Upper lobe of left lung (tissue), 6 donors: Measurements from ENCODE around the gene BTBD10. TPM values are rescaled to one million over a fixed set of nuclear protein-coding genes. Genes with fewer than 3 reads are reported as not detected.

Source experiments
- ATAC-seq, 2 donors: fragments of 200-7000 bp; cut with Tn5 transposase; one replicate each; pipeline ENCODE4 v1.9.1; 2022; ENCODE audit warnings: mild to moderate bottlenecking in 2 of 2, moderate library complexity in 2 of 2; ENCODE audit not compliant: low FRiP score in 2 of 2
- DNase-seq, 2 donors: peaks; one replicate each; pipeline ENCODE4 v3.0.0-alpha.2; 2019 to 2020
- H3K27ac ChIP-seq, 4 donors: fragments of 200-600 bp; sonication (generic); one replicate each; pipeline ENCODE4 v1.5.1; 2016 to 2019
- H3K27me3 ChIP-seq, 4 donors: fragments of 200-600 bp; sonication (generic); one replicate each; pipeline ENCODE4 v1.5.1; 2017 to 2019
- H3K36me3 ChIP-seq, 4 donors: fragments of 200-600 bp; sonication (generic); one replicate each; pipeline ENCODE4 v1.5.1; 2016 to 2019
- H3K4me1 ChIP-seq, 4 donors: fragments of 200-600 bp; sonication (generic); one replicate each; pipeline ENCODE4 v1.5.1; 2018 to 2019
- H3K4me3 ChIP-seq, 4 donors: fragments of 200-600 bp; sonication (generic); one replicate each; pipeline ENCODE4 v1.5.1; 2017 to 2019; ENCODE audit warnings: mild to moderate bottlenecking in 2 of 4, moderate library complexity in 1 of 4
- H3K9me3 ChIP-seq, 4 donors: fragments of 200-600 bp; sonication (generic); one replicate each; pipeline ENCODE4 v1.5.1; 2018 to 2019
- EP300 ChIP-seq, 4 donors: sonication (generic); formaldehyde crosslinking; IDR thresholded peaks; one replicate each; pipeline ENCODE4 v1.5.1; 2017; ENCODE audit warnings: antibody characterized with exemption in 4 of 4, control low read depth in 2 of 4
- POLR2A ChIP-seq, 4 donors: fragments of 450-650 bp; IDR thresholded peaks; one replicate each; pipeline ENCODE4 v1.5.1; 2016 to 2017; ENCODE audit warnings: antibody characterized with exemption in 4 of 4, mild to moderate bottlenecking in 2 of 4
- POLR2AphosphoS5 ChIP-seq, 2 donors: sonication (generic); formaldehyde crosslinking; IDR thresholded peaks; one replicate each; pipeline ENCODE4 v1.5.1; 2017; ENCODE audit warnings: antibody characterized with exemption in 2 of 2
- WGBS, 2 donors: methylation state at CpG; one replicate each; pipeline ENCODE4 v1.1.5; 2017 to 2018; 5-methylcytosine and 5-hydroxymethylcytosine counted together
- total RNA-seq, 6 donors: library from RNA; depleted of rRNA in 4 of 6; stranded (reverse); fragments of >200 nt in 4 of 6; gene quantifications; one replicate each; pipeline versions ENCODE4 v1.1.0 to v1.2.1, GENCODE V29; 2016 to 2021
- TF ChIP-seq, protein P1 (sequence below), 6 experiments: fragments of 450-650 bp in 4 of 6; fragments of 200-600 bp in 2 of 6; sonication (generic) in 2 of 6; IDR thresholded peaks; one replicate each; pipeline ENCODE4 v1.5.1; 2016 to 2019; ENCODE audit warnings: antibody characterized with exemption in 6 of 6
- donor health status: DM: no; HTN: no; CAD: no; lungs with moderate emphysema.
- donor health status: DM: no; HTN: yes; CAD: no; lungs with severe emphysema.

The BTBD10 gene
- total RNA-seq, 6 donors from 2014 or later = 10.7 to 62.9 (median 26.6) TPM

DNA sequence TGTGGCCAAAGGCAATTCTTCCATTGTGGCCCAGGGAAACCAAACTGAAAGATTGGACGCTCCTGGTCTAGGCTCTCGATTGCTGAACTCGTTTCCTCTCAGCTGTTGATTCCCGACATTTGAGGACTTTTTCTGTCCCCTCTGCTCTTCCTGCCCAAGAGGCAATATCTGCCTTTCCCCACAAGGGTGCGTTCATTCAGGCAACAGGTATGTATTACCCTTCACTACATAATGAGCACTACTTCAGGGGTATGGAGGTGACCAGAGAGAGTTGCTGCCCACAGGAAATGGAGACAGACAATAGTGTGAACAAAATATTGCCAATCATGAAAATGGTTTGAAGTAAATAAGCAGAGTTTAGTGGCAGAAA lies 24.6 kb upstream of the BTBD10 start:
- Histone ChIP-seq H3K27me3 (no peaks in the 10 kb centered on the region), H3K27ac (no peak overlapping the region), H3K36me3 (no peaks in the 10 kb centered on the region), H3K4me1 (no peaks in the 10 kb centered on the region), H3K4me3 (peak overlapping the region in 2 of 4 donors; percentile 1 to 33), H3K9me3 (no peaks in the 10 kb centered on the region)
- DNase-seq (no peak), ATAC-seq (peak in 1 of 2 donors; percentile 40)
- TF ChIP-seq EP300 (IDR thresholded peaks at IDR 0.05) = no peak
- TF ChIP-seq POLR2AphosphoS5 (IDR thresholded peaks at IDR 0.05) = no peak
- TF ChIP-seq, protein P1, sequence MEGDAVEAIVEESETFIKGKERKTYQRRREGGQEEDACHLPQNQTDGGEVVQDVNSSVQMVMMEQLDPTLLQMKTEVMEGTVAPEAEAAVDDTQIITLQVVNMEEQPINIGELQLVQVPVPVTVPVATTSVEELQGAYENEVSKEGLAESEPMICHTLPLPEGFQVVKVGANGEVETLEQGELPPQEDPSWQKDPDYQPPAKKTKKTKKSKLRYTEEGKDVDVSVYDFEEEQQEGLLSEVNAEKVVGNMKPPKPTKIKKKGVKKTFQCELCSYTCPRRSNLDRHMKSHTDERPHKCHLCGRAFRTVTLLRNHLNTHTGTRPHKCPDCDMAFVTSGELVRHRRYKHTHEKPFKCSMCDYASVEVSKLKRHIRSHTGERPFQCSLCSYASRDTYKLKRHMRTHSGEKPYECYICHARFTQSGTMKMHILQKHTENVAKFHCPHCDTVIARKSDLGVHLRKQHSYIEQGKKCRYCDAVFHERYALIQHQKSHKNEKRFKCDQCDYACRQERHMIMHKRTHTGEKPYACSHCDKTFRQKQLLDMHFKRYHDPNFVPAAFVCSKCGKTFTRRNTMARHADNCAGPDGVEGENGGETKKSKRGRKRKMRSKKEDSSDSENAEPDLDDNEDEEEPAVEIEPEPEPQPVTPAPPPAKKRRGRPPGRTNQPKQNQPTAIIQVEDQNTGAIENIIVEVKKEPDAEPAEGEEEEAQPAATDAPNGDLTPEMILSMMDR (IDR thresholded peaks at IDR 0.05) = no peak
- TF ChIP-seq POLR2A (IDR thresholded peaks at IDR 0.05) = no peak
- 75 to 85% methylated on average over 5 of the region's 5 CpGs for WGBS, 2 donors

DNA sequence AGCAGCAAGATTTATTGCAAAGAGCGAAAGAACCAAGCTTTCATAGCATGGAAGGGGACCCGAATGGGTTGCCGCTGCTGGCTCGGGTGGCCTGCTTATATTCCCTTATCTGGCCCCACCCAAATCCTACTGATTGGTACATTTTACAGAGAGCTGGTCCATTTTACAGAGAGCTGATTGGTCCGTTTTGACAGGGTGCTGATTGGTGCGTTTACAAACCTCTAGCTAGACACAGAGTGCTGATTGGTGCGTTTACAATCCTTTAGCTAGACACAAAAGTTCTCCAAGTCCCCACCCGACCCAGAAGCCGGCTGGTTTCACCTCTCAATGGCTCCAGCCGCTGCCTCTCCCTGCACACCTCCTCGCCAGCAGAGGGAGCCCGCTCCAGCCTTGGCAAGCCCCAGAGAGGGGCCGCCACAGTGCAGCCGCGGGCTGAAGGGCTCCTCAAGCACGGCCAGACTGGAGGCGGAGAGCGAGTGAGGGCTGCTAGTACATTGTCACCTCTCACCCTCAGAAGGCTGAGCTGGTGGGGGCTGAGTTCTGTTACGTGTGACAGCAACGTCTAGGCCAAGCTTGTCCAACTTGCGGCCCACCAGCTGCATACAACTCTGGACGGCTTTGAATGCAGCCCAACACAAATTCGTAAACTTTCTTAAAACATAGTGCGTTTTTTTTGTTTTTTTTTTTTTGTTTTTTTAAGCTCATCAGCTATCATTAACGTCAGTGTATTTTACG lies 24.1 kb upstream of the BTBD10 start:
- Histone ChIP-seq H3K4me1 (no peaks in the 10 kb centered on the region), H3K27ac (no peak overlapping the region), H3K4me3 (peak overlapping the region in 2 of 4 donors; percentile 1 to 33), H3K9me3 (no peaks in the 10 kb centered on the region), H3K27me3 (no peaks in the 10 kb centered on the region), H3K36me3 (no peaks in the 10 kb centered on the region)
- no peak for TF ChIP-seq EP300 (IDR thresholded peaks at IDR 0.05)
- TF ChIP-seq, protein P1 (IDR thresholded peaks at IDR 0.05) = peak in 3 of 6 experiments; percentile 8 to 29 (median 16)
- 68 to 74% methylated on average over 24 to 26 of the region's 26 CpGs for WGBS, 2 donors
- ATAC-seq = peak; percentile 55 to 77
- peak; percentile 32 to 87 for DNase-seq

DNA sequence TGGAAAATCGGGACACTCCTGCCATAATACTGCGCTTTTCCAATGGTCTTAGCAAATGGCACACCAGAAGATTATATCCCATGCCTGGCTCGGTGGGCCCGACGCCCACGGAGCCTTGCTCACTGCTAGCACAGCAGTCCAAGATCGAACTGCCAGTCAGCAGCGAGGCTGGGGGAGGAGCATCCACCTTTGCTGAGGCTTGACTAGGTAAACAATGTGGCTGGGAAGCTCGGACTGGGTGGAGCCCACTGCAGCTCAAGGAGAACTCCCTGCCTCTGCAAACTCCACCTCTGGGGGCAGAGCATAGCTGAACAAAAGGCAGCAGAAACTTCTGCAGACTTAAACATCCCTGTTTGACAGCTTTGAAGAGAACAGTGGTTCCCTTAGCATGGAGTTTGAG lies 17.2 kb upstream of the BTBD10 start:
- ATAC-seq = no peak
- TF ChIP-seq EP300 (IDR thresholded peaks at IDR 0.05) (no peak), POLR2A (IDR thresholded peaks at IDR 0.05) (no peak), POLR2AphosphoS5 (IDR thresholded peaks at IDR 0.05) (no peak)
- TF ChIP-seq, protein P1 (IDR thresholded peaks at IDR 0.05) = no peak

DNA sequence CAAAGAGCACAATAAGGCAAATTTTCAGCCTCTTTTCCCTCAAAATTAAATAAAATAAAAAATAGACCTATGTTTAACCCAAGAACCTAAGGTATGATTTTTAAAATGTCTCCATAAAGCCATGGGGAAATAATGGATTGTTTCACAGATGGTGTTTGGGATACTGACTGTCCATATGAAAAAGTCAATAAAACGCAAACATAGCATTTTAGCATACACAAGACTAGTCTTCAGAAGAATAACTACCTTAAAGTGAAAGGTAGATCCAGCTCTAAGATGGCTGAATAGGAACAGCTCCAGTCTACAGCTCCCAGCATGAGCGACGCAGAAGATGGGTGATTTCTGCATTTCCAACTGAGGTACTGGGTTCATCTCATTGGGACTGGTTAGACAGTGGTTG lies 16.7 kb upstream of the BTBD10 start:
- no peak overlapping the region for H3K27ac ChIP-seq
- H3K9me3 ChIP-seq = no peaks in the 10 kb centered on the region
- TF ChIP-seq POLR2A (IDR thresholded peaks at IDR 0.05) (no peak), EP300 (IDR thresholded peaks at IDR 0.05) (no peak), POLR2AphosphoS5 (IDR thresholded peaks at IDR 0.05) (no peak)
- TF ChIP-seq, protein P1 (IDR thresholded peaks at IDR 0.05) = no peak
- ATAC-seq = no peak
- no peaks in the 10 kb centered on the region for H3K4me1 ChIP-seq
- DNase-seq = no peak
- WGBS, 2 donors = 87 to 98% methylated on average over 3 of the region's 3 CpGs
- H3K36me3 ChIP-seq = no peaks in the 10 kb centered on the region
- no peaks in the 10 kb centered on the region for H3K27me3 ChIP-seq
- no peak overlapping the region for H3K4me3 ChIP-seq

More for the DNA sequence above, 17.2 kb upstream of the BTBD10 start:
- H3K4me3 ChIP-seq = no peak overlapping the region
- no peaks in the 10 kb centered on the region for H3K4me1 ChIP-seq
- H3K9me3 ChIP-seq = no peaks in the 10 kb centered on the region
- H3K27me3 ChIP-seq = no peaks in the 10 kb centered on the region
- no peak overlapping the region for H3K27ac ChIP-seq
- 88 to 100% methylated on average over 5 to 9 of the region's 9 CpGs for WGBS, 2 donors
- no peaks in the 10 kb centered on the region for H3K36me3 ChIP-seq
- peak in 1 of 2 donors; percentile 30 for DNase-seq

DNA sequence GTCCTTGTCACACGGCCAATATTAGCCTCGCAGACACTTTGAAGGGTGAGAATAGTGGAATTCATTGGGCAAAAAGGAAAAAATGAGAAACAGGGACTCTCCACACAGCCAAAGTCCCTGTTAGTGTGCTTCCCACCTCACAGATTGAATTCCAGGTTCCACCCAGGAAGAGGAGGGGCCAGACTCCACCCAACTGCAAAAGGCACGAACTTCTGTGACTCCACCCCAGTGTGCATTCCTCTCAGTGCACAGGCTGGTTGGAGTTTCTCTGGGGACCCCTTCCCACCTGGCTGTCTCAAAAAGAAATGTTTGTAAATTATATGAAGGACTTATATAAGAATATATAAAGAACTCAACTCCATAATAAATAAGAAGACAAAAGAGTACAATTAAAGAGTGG lies 12.1 kb upstream of the BTBD10 start:
- Histone ChIP-seq H3K36me3 (no peaks in the 10 kb centered on the region), H3K27me3 (no peaks in the 10 kb centered on the region), H3K9me3 (no peaks in the 10 kb centered on the region), H3K4me1 (no peaks in the 10 kb centered on the region), H3K4me3 (no peak overlapping the region), H3K27ac (no peak overlapping the region)
- DNase-seq (no peak), ATAC-seq (no peak)
- 77 to 86% methylated on average over 3 of the region's 3 CpGs for WGBS, 2 donors
- TF ChIP-seq, protein P1 (IDR thresholded peaks at IDR 0.05) = no peak
- TF ChIP-seq POLR2A (IDR thresholded peaks at IDR 0.05) = no peak
- no peak for TF ChIP-seq EP300 (IDR thresholded peaks at IDR 0.05)
- TF ChIP-seq POLR2AphosphoS5 (IDR thresholded peaks at IDR 0.05) = no peak
